SU-DHL-6 (cell line): Measurements from ENCODE around the gene CYP2W1.

Experiments
- H2AFZ ChIP-seq: fragments of 200-600 bp; sonication (generic); 2 replicates; pipeline ENCODE4 v1.6.1; 2014; ENCODE audit warnings: low read depth, mild to moderate bottlenecking, moderate library complexity, mixed read lengths, antibody characterized with exemption, low read length; ENCODE audit not compliant: severe bottlenecking
- H3F3A ChIP-seq: fragments of 200-600 bp; shearing (Covaris generic); 2 replicates; pipeline ENCODE4 v1.6.0; 2016; ENCODE audit warnings: antibody characterized with exemption, mild to moderate bottlenecking; ENCODE audit not compliant: insufficient read depth
- H3K27ac ChIP-seq: fragments of 200-600 bp; sonication (generic); 2 replicates; pipeline ENCODE4 v1.5.1; 2016; ENCODE audit warnings: low read depth, mild to moderate bottlenecking, low read length, moderate library complexity, mixed read lengths
- H3K27me3 ChIP-seq: fragments of 200-600 bp; sonication (generic), shearing (Covaris generic); 2 replicates; pipeline ENCODE4 v1.6.0; 2014; ENCODE audit warnings: mild to moderate bottlenecking, low read length
- H3K36me3 ChIP-seq: fragments of 200-600 bp; sonication (generic); 2 replicates; pipeline ENCODE4 v1.6.1; 2014; ENCODE audit warnings: mild to moderate bottlenecking, low read length, mixed read lengths
- H3K4me2 ChIP-seq: fragments of 300-600, 200-600 bp; shearing (Covaris generic), sonication (generic); 2 replicates; pipeline ENCODE4 v1.6.0; 2014; ENCODE audit warnings: low read length, low read depth, mild to moderate bottlenecking; ENCODE audit not compliant: poor library complexity, severe bottlenecking
- H3K4me3 ChIP-seq: fragments of 200-600 bp; sonication (generic); 2 replicates; pipeline ENCODE4 v1.5.1; 2014; ENCODE audit warnings: antibody characterized with exemption, low read length, mild to moderate bottlenecking, mixed read lengths; ENCODE audit not compliant: insufficient read depth, poor library complexity, severe bottlenecking
- H3K79me2 ChIP-seq: fragments of 200-600 bp; sonication (generic); 2 replicates; pipeline ENCODE4 v1.6.1; 2014; ENCODE audit warnings: mild to moderate bottlenecking, low read length, moderate library complexity; ENCODE audit not compliant: insufficient read depth
- H3K9ac ChIP-seq: fragments of 200-600 bp; sonication (generic); 2 replicates; pipeline ENCODE4 v1.7.0; 2014; ENCODE audit warnings: mild to moderate bottlenecking, low read length
- H3K9me2 ChIP-seq: fragments of 200-600 bp; sonication (generic); replicated peaks from 2 replicates; pipeline ENCODE4 v1.6.1; 2014; ENCODE audit warnings: low read length; ENCODE audit not compliant: insufficient read depth
- H3K9me3 ChIP-seq: fragments of 200-600 bp; sonication (generic); 2 replicates; pipeline ENCODE4 v1.6.1; 2014; ENCODE audit warnings: low read length, mixed read lengths; ENCODE audit not compliant: insufficient read depth
- H4K20me1 ChIP-seq: fragments of 200-600 bp; sonication (generic); 2 replicates; pipeline ENCODE4 v1.6.1; 2014; ENCODE audit warnings: low read depth, mild to moderate bottlenecking, antibody characterized with exemption, low read length, moderate library complexity, mixed read lengths
- CTCF ChIP-seq: fragments of 200-600 bp; sonication (generic); IDR thresholded peaks from one replicate; pipeline ENCODE4 v1.5.1; 2017; ENCODE audit warnings: antibody characterized with exemption, mild to moderate bottlenecking, low read length, moderate library complexity; ENCODE audit not compliant: insufficient read depth, poor library complexity, severe bottlenecking
- EZH2phosphoT487 ChIP-seq: fragments of 200-600 bp; sonication (generic), shearing (Covaris generic); conservative IDR thresholded peaks from 2 replicates; pipeline ENCODE4 v1.6.1; 2018; ENCODE audit warnings: mild to moderate bottlenecking, antibody characterized with exemption, low read length, moderate library complexity, mixed read lengths

The CYP2W1 gene

GRCh38 chr7:968205-969105 is 14.5 kb upstream of the CYP2W1 start:
- H3K36me3 ChIP-seq: peaks cover 13% of the 10 kb centered on the region; the same call in 1 of the 2 replicates
- no peaks in the 10 kb centered on the region; the same call in 1 of the 2 replicates for H4K20me1 ChIP-seq
- no peak overlapping the region for H2AFZ ChIP-seq
- H3K4me2 ChIP-seq: no peak overlapping the region
- H3K9me2 ChIP-seq: no peaks in the 10 kb centered on the region
- H3K4me3 ChIP-seq: no peak overlapping the region
- H3F3A ChIP-seq: peaks cover 12% of the 10 kb centered on the region; the same call in 1 of the 2 replicates
- no peaks in the 10 kb centered on the region for H3K9me3 ChIP-seq
- H3K27ac ChIP-seq: no peak overlapping the region
- TF ChIP-seq EZH2phosphoT487 (no peak), CTCF (no peak)
- peaks cover 24% of the 10 kb centered on the region for H3K79me2 ChIP-seq
- no peaks in the 10 kb centered on the region for H3K27me3 ChIP-seq
- H3K9ac ChIP-seq: no peak overlapping the region

- Histone ChIP-seq H3K4me2 (no peak overlapping the region), H3F3A (peaks cover 12% of the 10 kb centered on the region; the same call in 1 of the 2 replicates), H3K27me3 (no peaks in the 10 kb centered on the region), H3K4me3 (no peak overlapping the region), H2AFZ (no peak overlapping the region), H3K36me3 (peaks cover 13% of the 10 kb centered on the region; the same call in 1 of the 2 replicates), H3K9me3 (no peaks in the 10 kb centered on the region), H3K9me2 (no peaks in the 10 kb centered on the region), H4K20me1 (peaks cover 2% of the 10 kb centered on the region; the same call in 1 of the 2 replicates), H3K9ac (no peak overlapping the region), H3K27ac (no peak overlapping the region), H3K79me2 (peaks cover 33% of the 10 kb centered on the region)
- TF ChIP-seq EZH2phosphoT487: no peak
- no peak for TF ChIP-seq CTCF
Measured at GRCh38 chr7:969403-969802, 13.6 kb upstream of the CYP2W1 start.

GRCh38 chr7:970744-971143 is 12.2 kb upstream of the CYP2W1 start:
- Histone ChIP-seq H3F3A (0 out of 2 replicates have a peak, but pooled peaks cover 5% of the 10 kb centered on the region), H2AFZ (no peak overlapping the region), H3K9me2 (no peaks in the 10 kb centered on the region), H3K79me2 (peaks cover 42% of the 10 kb centered on the region), H3K4me3 (no peak overlapping the region), H3K36me3 (peaks cover 13% of the 10 kb centered on the region; the same call in 1 of the 2 replicates), H3K4me2 (no peak overlapping the region), H3K27ac (no peak overlapping the region), H3K9me3 (no peaks in the 10 kb centered on the region), H3K9ac (no peak overlapping the region), H4K20me1 (peaks cover 4% of the 10 kb centered on the region; the same call in 1 of the 2 replicates), H3K27me3 (no peaks in the 10 kb centered on the region)
- TF ChIP-seq EZH2phosphoT487 (no peak), CTCF (no peak)
